LNCaP clone FGC (cell line): ENCODE measurements around the gene HSPA12A.

Experiments
- DNase-seq: peaks from one replicate; pipeline ENCODE4 v3.0.0-alpha.2; 2011; ENCODE audit warnings: low read depth
- H3K4me3 ChIP-seq: 2 replicates; pipeline ENCODE4 v1.5.1; 2011; ENCODE audit warnings: mild to moderate bottlenecking, low read depth, low read length, control low read depth
- CTCF ChIP-seq: IDR thresholded peaks from 2 replicates; pipeline ENCODE4 v1.5.1; 2012; ENCODE audit warnings: mild to moderate bottlenecking; ENCODE audit not compliant: control insufficient read depth, insufficient read depth; ENCODE audit errors: extremely low read depth

HSPA12A gene

GRCh38 chr10:116664631-116665030, 77.7 kb downstream of the HSPA12A start:
- no peak for DNase-seq
- no peak for TF ChIP-seq CTCF
- H3K4me3 ChIP-seq, result no peak overlapping the region

- no peak for TF ChIP-seq CTCF
- no peak overlapping the region for H3K4me3 ChIP-seq
- no peak for DNase-seq
Measured at GRCh38 chr10:116663342-116663741, 79.0 kb downstream of the HSPA12A start.

GRCh38 chr10:116660860-116661259, 81.5 kb downstream of the HSPA12A start:
- no peak for TF ChIP-seq CTCF
- DNase-seq, result no peak
- no peak overlapping the region for H3K4me3 ChIP-seq

GRCh38 chr10:116659049-116659670, 83.2 kb downstream of the HSPA12A start:
- H3K4me3 ChIP-seq, result no peak overlapping the region
- no peak for DNase-seq
- TF ChIP-seq CTCF, result no peak

GRCh38 chr10:116657863-116658551, 84.4 kb downstream of the HSPA12A start:
- TF ChIP-seq CTCF, result no peak

GRCh38 chr10:116656044-116656443, 86.3 kb downstream of the HSPA12A start:
- no peak for TF ChIP-seq CTCF
- H3K4me3 ChIP-seq, result no peak overlapping the region
- no peak for DNase-seq

More at GRCh38 chr10:116657863-116658551, 84.4 kb downstream of the HSPA12A start:
- DNase-seq, result no peak
- H3K4me3 ChIP-seq, result no peak overlapping the region
